Fibroblast of the aortic adventitia (primary cell): ENCODE measurements around the gene GALM. TPM values are rescaled to one million over a fixed set of nuclear protein-coding genes. Genes with fewer than 3 reads are reported as not detected.

Experiments used
- DNase-seq: peaks from one replicate; pipeline ENCODE4 v3.0.0-alpha.2; 2010; ENCODE audit warnings: low read depth
- H3K4me3 ChIP-seq: 2 replicates; pipeline ENCODE4 v1.5.1; 2011; ENCODE audit warnings: low read depth, mild to moderate bottlenecking, control low read depth, low read length, moderate library complexity
- total RNA-seq: library from RNA; depleted of rRNA; stranded (reverse); fragments of >200 nt; gene quantifications from 2 replicates; pipeline ENCODE4 v1.2.3, GENCODE V29; 2012; ENCODE audit warnings: low replicate concordance
- TF ChIP-seq, protein P1 (sequence below): IDR thresholded peaks from 2 replicates; pipeline ENCODE4 v1.5.1; 2011; ENCODE audit warnings: mild to moderate bottlenecking, low read length, control low read depth, inconsistent platforms; ENCODE audit not compliant: insufficient read depth

Gene GALM
- total RNA-seq, 1 donor, result 27.7 TPM

DNA sequence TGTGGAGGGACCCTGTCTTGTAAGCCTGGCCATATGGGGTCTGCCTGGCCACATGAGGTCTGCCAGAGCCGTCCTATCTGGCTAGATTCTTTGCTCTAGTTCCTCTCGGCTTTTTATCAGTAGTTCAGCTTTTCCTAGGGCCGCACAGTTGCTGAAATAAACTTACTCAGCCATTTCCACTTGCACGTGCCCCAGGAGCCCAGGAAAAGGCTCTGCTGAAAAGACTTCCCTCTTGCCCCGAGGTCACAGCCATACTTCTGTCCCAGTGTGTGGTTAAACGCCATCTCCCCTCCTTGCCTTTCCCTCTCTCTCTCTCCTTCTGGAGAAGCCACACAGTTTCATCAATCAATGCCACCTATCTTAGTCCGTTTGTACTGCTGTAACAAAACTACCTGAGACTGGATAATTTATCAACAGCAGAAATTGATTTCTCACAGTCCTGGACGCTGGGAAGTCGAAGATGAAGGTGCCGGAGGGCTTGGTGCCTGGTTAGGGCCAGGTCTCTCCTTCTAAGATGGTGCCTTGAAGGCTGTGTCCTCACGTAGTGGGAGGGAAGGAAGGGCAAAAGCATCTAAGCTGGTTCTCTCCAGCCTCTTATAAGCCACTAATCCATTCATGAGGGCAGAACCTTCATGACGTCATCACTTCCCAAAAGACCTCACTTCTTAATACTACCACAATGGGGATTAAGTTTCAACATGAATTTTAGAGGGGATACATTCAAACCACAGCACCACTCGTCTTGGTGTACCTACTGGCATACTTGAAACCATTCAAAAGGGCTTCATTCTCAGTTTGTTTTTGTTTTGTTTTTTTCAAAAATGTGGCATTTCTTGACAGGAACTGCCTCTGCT, 11.2 kb upstream of the GALM start:
- TF ChIP-seq, protein P1, sequence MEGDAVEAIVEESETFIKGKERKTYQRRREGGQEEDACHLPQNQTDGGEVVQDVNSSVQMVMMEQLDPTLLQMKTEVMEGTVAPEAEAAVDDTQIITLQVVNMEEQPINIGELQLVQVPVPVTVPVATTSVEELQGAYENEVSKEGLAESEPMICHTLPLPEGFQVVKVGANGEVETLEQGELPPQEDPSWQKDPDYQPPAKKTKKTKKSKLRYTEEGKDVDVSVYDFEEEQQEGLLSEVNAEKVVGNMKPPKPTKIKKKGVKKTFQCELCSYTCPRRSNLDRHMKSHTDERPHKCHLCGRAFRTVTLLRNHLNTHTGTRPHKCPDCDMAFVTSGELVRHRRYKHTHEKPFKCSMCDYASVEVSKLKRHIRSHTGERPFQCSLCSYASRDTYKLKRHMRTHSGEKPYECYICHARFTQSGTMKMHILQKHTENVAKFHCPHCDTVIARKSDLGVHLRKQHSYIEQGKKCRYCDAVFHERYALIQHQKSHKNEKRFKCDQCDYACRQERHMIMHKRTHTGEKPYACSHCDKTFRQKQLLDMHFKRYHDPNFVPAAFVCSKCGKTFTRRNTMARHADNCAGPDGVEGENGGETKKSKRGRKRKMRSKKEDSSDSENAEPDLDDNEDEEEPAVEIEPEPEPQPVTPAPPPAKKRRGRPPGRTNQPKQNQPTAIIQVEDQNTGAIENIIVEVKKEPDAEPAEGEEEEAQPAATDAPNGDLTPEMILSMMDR, result no peak

DNA sequence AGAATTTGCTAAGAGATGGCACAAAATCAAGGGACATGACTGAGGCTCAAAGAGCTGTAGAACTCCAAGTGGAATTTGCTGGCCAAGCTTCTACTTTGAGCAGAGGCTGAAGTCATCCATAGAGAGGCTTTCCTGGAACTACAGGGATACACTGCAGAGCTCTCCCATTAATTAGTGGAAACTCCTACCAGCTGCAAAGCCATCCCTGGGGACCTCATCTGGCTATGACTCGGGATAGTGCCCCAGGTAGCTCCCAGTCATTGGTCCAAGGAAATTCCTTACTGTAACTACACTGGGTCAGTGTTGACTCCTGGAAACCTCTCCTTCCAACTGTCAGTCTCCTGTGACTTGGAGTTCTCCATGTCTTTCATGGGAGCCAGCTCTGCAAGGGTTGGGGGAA, 10.5 kb upstream of the GALM start:
- TF ChIP-seq, protein P1, result no peak
- no peak overlapping the region for H3K4me3 ChIP-seq
- DNase-seq, result no peak

More for the DNA sequence above, 11.2 kb upstream of the GALM start:
- no peak for DNase-seq
- H3K4me3 ChIP-seq, result no peak overlapping the region

DNA sequence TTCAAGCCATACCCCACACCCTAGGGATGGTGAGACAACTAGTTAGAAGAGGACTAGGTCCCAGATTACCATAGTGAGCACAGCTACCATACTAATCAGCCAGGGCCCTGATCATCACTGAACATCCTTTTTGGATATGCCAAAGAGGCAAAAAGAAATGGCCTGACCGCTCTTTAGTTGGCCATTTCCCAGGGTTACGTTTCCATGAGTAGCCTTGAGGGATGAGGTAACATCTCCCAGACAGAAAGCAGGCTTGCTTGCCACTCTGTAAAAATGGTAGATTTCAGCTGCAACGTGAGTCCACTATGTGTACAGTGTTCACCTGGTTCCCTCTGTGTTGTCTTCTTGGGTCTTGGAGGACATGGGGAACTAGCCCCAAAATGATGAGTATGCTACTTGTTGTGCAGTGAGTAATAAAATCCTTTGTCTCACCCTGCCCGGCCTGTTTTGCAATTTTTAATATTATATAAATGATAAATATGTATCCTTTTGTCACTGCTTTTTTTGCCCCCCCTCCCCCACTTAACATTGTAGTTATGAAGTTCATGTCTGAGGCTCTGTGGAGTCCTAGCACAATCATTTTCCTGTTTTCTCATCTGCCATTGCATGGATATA, 8.9 kb upstream of the GALM start:
- H3K4me3 ChIP-seq, result no peak overlapping the region
- TF ChIP-seq, protein P1, result no peak
- DNase-seq, result no peak

DNA sequence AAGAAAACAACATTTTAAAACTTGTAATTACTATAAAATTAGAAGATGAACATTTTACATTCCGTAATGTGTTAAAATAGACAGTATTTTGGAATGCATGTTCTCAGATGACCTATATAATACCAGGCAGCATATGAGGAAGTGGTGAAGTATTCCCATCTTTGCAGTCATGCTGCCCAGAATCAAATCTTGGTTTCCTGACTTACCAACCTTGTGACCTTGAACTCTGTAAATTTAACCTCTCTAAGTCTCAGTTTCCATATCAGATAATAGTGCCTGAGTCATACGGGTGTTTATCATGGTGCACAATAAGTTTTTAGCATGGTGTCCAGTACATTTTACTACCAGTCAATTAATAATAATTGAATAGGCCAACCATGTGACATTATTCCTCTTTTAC, 7.3 kb upstream of the GALM start:
- TF ChIP-seq, protein P1, result no peak
- no peak for DNase-seq

DNA sequence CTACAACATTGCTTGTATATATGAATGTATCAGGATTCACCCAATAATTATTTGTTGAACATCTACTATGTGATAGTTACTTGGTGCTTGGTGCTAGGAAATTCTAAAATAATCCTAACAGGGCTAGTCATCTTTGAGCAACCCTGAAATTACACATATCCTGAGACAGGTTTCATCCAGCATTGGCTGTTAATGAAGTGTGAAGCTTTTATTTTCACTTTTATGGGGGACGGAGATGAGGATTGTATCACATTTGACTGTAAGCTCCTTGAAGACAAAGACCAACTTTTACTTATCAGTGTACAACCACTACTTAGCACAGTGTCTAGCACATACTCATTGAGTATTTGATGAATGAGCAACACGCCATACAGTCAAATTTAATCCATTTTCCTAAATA, 6.8 kb upstream of the GALM start:
- no peak for DNase-seq
- TF ChIP-seq, protein P1, result no peak
- H3K4me3 ChIP-seq, result no peak overlapping the region

More for the DNA sequence above, 7.3 kb upstream of the GALM start:
- H3K4me3 ChIP-seq, result no peak overlapping the region

DNA sequence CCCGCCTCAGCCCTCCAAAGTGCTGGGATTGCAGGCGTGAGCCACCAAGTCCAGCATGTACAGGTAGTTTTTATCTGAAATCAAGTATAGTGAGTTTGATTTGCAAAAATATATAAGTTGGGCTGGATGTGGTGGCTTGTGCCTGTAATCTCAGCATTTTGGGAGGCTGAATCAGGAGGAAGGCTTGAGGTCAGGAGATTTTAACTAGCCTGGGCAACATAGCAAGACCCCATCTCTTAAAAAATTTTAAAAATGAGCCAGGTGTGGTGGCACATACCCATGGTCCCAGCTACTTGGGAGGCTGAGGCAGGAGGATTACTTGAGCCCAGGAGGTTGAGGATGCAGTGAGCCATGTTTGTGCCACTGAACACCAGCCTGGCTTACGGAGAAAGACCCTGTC, 5.6 kb upstream of the GALM start:
- TF ChIP-seq, protein P1, result no peak
- DNase-seq, result no peak
- H3K4me3 ChIP-seq, result no peak overlapping the region
